DND-41 (cell line): ENCODE data around the gene ARFIP1.
"Not testable (repeated sequence)": the region's sequence is repeated elsewhere in the genome, so short reads cannot be mapped to it uniquely, and the experiment has no call there.

Source experiments
- ATAC-seq: fragments of 200-7000 bp; cut with Tn5 transposase; 3 replicates; pipeline ENCODE4 v1.9.1; 2021; ENCODE audit warnings: low read depth; ENCODE audit not compliant: insufficient read depth
- DNase-seq: peaks from one replicate; pipeline ENCODE4 v3.0.0-alpha.2; 2020
- H2AFZ ChIP-seq: 2 replicates; pipeline ENCODE4 v1.6.0; 2012; ENCODE audit warnings: low read depth, low read length
- H3K27ac ChIP-seq: 2 replicates; pipeline ENCODE4 v1.5.1; 2012; ENCODE audit warnings: low read length, inconsistent platforms
- H3K27me3 ChIP-seq: fragments of 200-600 bp; sonication (generic); 2 replicates; pipeline ENCODE4 v1.6.0; 2012; ENCODE audit warnings: low read length, mild to moderate bottlenecking, inconsistent platforms; ENCODE audit not compliant: insufficient read depth, poor library complexity
- H3K36me3 ChIP-seq: 2 replicates; pipeline ENCODE4 v1.5.1; 2012; ENCODE audit warnings: low read length, inconsistent platforms; ENCODE audit not compliant: insufficient read depth
- H3K4me1 ChIP-seq: 2 replicates; pipeline ENCODE4 v1.5.1; 2012; ENCODE audit warnings: mild to moderate bottlenecking, low read length; ENCODE audit not compliant: insufficient read depth
- H3K4me2 ChIP-seq: 2 replicates; pipeline ENCODE4 v1.6.0; 2012; ENCODE audit warnings: mild to moderate bottlenecking, moderate library complexity, low read length, inconsistent platforms; ENCODE audit not compliant: insufficient read depth
- H3K4me3 ChIP-seq, 2 experiments: fragments of 200-600 bp in 1 of 2; shearing (Covaris generic) in 1 of 2; 2 replicates each; pipeline ENCODE4 v1.5.1; 2012 to 2016; ENCODE audit warnings: inconsistent platforms in 2 of 2, low read length in 2 of 2, mild to moderate bottlenecking in 2 of 2, low read depth in 1 of 2, moderate library complexity in 1 of 2
- H3K79me2 ChIP-seq: 2 replicates; pipeline ENCODE4 v1.6.0; 2012; ENCODE audit warnings: low read length, inconsistent platforms; ENCODE audit not compliant: insufficient read depth
- H3K9ac ChIP-seq: 2 replicates; pipeline ENCODE4 v1.6.0; 2012; ENCODE audit warnings: low read depth, mild to moderate bottlenecking, inconsistent platforms, low read length, moderate library complexity
- H3K9me3 ChIP-seq: 2 replicates; pipeline ENCODE4 v1.5.1; 2012; ENCODE audit warnings: low read length, moderate library complexity, mild to moderate bottlenecking, inconsistent platforms; ENCODE audit not compliant: insufficient read depth, severe bottlenecking
- H4K20me1 ChIP-seq: 2 replicates; pipeline ENCODE4 v1.6.0; 2012; ENCODE audit warnings: low read length; ENCODE audit not compliant: insufficient read depth
- CTCF ChIP-seq: IDR thresholded peaks from 2 replicates; pipeline ENCODE4 v1.5.1; 2012; ENCODE audit warnings: borderline replicate concordance, low read length, moderate library complexity, mild to moderate bottlenecking; ENCODE audit not compliant: poor library complexity, severe bottlenecking; ENCODE audit errors: extremely low read depth
- EZH2 ChIP-seq: IDR thresholded peaks from 3 replicates; pipeline ENCODE4 v1.6.1; 2012; ENCODE audit warnings: borderline replicate concordance, low read depth, mild to moderate bottlenecking, moderate library complexity, low read length, inconsistent platforms; ENCODE audit not compliant: severe bottlenecking

ARFIP1 gene

GRCh38 chr4:152892974-152893373 lies 113.2 kb downstream of the ARFIP1 start:
- H3K4me3 ChIP-seq: no peak overlapping the region
- no peak overlapping the region for H2AFZ ChIP-seq
- H3K36me3 ChIP-seq: no peaks in the 10 kb centered on the region
- H3K27ac ChIP-seq: no peak overlapping the region
- H4K20me1 ChIP-seq: no peaks in the 10 kb centered on the region
- no peak overlapping the region for H3K4me2 ChIP-seq
- no peaks in the 10 kb centered on the region for H3K27me3 ChIP-seq
- DNase-seq: no peak
- H3K9ac ChIP-seq: no peak overlapping the region
- no peaks in the 10 kb centered on the region for H3K9me3 ChIP-seq
- H3K4me1 ChIP-seq: no peaks in the 10 kb centered on the region
- TF ChIP-seq CTCF (no peak), EZH2 (no peak)
- no peak for ATAC-seq
- H3K79me2 ChIP-seq: no peaks in the 10 kb centered on the region

GRCh38 chr4:152894673-152895072 lies 114.9 kb downstream of the ARFIP1 start:
- Histone ChIP-seq H3K9me3 (no peaks in the 10 kb centered on the region), H3K27ac (no peak overlapping the region), H3K4me1 (no peaks in the 10 kb centered on the region), H3K9ac (no peak overlapping the region), H3K4me3 (no peak overlapping the region), H3K4me2 (no peak overlapping the region), H3K79me2 (no peaks in the 10 kb centered on the region), H2AFZ (no peak overlapping the region), H3K27me3 (no peaks in the 10 kb centered on the region), H3K36me3 (no peaks in the 10 kb centered on the region), H4K20me1 (no peaks in the 10 kb centered on the region)
- TF ChIP-seq EZH2: no peak
- TF ChIP-seq CTCF: no peak
- ATAC-seq: no peak
- DNase-seq: no peak

- no peak overlapping the region for H3K4me2 ChIP-seq
- ATAC-seq: no peak
Measured at GRCh38 chr4:152896811-152897210, 117.1 kb downstream of the ARFIP1 start.

GRCh38 chr4:152898133-152898532 lies 118.4 kb downstream of the ARFIP1 start:
- DNase-seq, H3K79me2 ChIP-seq, H3K9me3 ChIP-seq, H3K27ac ChIP-seq, ATAC-seq, H3K9ac ChIP-seq, H3K4me1 ChIP-seq, H3K4me3 ChIP-seq, H4K20me1 ChIP-seq, H3K27me3 ChIP-seq, H3K4me2 ChIP-seq, H2AFZ ChIP-seq, H3K36me3 ChIP-seq: not testable (repeated sequence)

More at GRCh38 chr4:152896811-152897210, 117.1 kb downstream of the ARFIP1 start:
- no peaks in the 10 kb centered on the region for H3K9me3 ChIP-seq
- no peaks in the 10 kb centered on the region for H4K20me1 ChIP-seq
- no peak overlapping the region for H3K9ac ChIP-seq
- no peak overlapping the region for H2AFZ ChIP-seq
- H3K4me1 ChIP-seq: no peaks in the 10 kb centered on the region
- no peak overlapping the region for H3K27ac ChIP-seq
- no peaks in the 10 kb centered on the region for H3K27me3 ChIP-seq
- TF ChIP-seq EZH2 (no peak), CTCF (no peak)
- no peaks in the 10 kb centered on the region for H3K36me3 ChIP-seq
- DNase-seq: no peak
- no peak overlapping the region for H3K4me3 ChIP-seq
- H3K79me2 ChIP-seq: no peaks in the 10 kb centered on the region
